NCI-H446 treated with DMSO at 0.1 percent for 48 hours (cell line): ENCODE data around the gene AGPS.
A peak's percentile ranks its signal among the peaks of the same experiment; 100 is the strongest.
"Not testable (repeated sequence)": the region's sequence is repeated elsewhere in the genome, so short reads cannot be mapped to it uniquely, and the experiment has no call there.

Experiments
- DNase-seq: peaks from one replicate; lab custom pipeline; 2025; lab: John Stamatoyannopoulos, UW

AGPS gene

GRCh38 chr2:177474998-177475397 lies 82.4 kb downstream of the AGPS start:
- DNase-seq = no peak

GRCh38 chr2:177476897-177477296 lies 84.3 kb downstream of the AGPS start:
- DNase-seq = no peak

GRCh38 chr2:177478029-177478428 lies 85.5 kb downstream of the AGPS start:
- DNase-seq = no peak

- no peak for DNase-seq
These were observed 86.3 kb downstream of the AGPS start for GRCh38 chr2:177478907-177479306.

GRCh38 chr2:177482195-177482594 lies 89.6 kb downstream of the AGPS start:
- no peak for DNase-seq

GRCh38 chr2:177483531-177483930 lies 91.0 kb downstream of the AGPS start:
- DNase-seq = no peak

- no peak for DNase-seq
These were observed 91.7 kb downstream of the AGPS start for GRCh38 chr2:177484180-177484795.

GRCh38 chr2:177485657-177486056 lies 93.1 kb downstream of the AGPS start:
- not testable (repeated sequence) for DNase-seq

GRCh38 chr2:177489719-177490301 lies 97.2 kb downstream of the AGPS start:
- DNase-seq = peak; percentile 82

GRCh38 chr2:177495945-177496344 lies 103.4 kb downstream of the AGPS start:
- DNase-seq = no peak

GRCh38 chr2:177496921-177497320 lies 104.3 kb downstream of the AGPS start:
- peak; percentile 95 for DNase-seq

GRCh38 chr2:177501186-177501585 lies 108.6 kb downstream of the AGPS start:
- peak; percentile 21 for DNase-seq

- no peak for DNase-seq
These were observed 113.9 kb downstream of the AGPS start for GRCh38 chr2:177506505-177506904.

- DNase-seq = no peak
These were observed 114.4 kb downstream of the AGPS start for GRCh38 chr2:177506998-177507397.

- DNase-seq = no peak
These were observed 124.4 kb downstream of the AGPS start for GRCh38 chr2:177516824-177517544.

GRCh38 chr2:177518754-177519153 lies 126.2 kb downstream of the AGPS start:
- no peak for DNase-seq

GRCh38 chr2:177519534-177520115 lies 127.1 kb downstream of the AGPS start:
- no peak for DNase-seq

GRCh38 chr2:177520324-177520723 lies 127.8 kb downstream of the AGPS start:
- DNase-seq = peak; percentile 86

GRCh38 chr2:177523781-177524180 lies 131.2 kb downstream of the AGPS start:
- no peak for DNase-seq

GRCh38 chr2:177525351-177525924 lies 132.9 kb downstream of the AGPS start:
- DNase-seq = no peak

- no peak for DNase-seq
These were observed 135.9 kb downstream of the AGPS start for GRCh38 chr2:177528351-177528933.

GRCh38 chr2:177529166-177529565 lies 136.6 kb downstream of the AGPS start:
- DNase-seq = peak; percentile 19
